Stomach (tissue), 4 donors: Measurements from ENCODE around the gene RASGRP4.

Experiments
- EP300 ChIP-seq: sonication (generic); formaldehyde crosslinking; IDR thresholded peaks from one replicate; pipeline ENCODE4 v1.6.1; 2017; ENCODE audit warnings: antibody characterized with exemption
- POLR2AphosphoS5 ChIP-seq, 3 donors: sonication (generic); formaldehyde crosslinking; IDR thresholded peaks; one replicate each; pipeline ENCODE4 v1.6.1; 2016; ENCODE audit warnings: antibody characterized with exemption in 3 of 3
- TF ChIP-seq, protein P1 (sequence below), 7 experiments: fragments of 450-650 bp in 4 of 7; fragments of 200-600 bp in 3 of 7; sonication (generic) in 3 of 7; IDR thresholded peaks; one replicate each; pipeline ENCODE4 v1.5.1; 2016 to 2019; ENCODE audit warnings: antibody characterized with exemption in 7 of 7, control low read depth in 2 of 7, mild to moderate bottlenecking in 1 of 7

DNA sequence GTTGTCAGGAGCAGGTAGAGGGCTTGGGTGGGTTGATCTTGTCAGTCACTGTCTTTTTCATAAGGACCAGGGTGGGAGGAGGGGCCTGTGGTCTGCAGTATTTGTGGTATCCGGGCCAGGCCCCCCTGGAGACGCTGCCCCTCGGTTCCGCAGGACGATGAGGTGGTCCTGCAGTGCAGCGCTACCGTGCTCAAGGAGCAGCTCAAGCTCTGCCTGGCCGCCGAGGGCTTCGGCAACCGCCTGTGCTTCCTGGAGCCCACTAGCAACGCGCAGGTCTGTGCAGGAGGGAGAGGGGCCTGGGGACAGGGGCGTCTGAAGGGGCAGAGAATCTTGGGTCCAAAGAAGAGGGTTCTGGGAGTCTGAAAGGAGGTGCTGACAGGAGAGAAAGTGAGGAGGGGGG lies 14.6 kb upstream of the RASGRP4 start:
- TF ChIP-seq, protein P1, sequence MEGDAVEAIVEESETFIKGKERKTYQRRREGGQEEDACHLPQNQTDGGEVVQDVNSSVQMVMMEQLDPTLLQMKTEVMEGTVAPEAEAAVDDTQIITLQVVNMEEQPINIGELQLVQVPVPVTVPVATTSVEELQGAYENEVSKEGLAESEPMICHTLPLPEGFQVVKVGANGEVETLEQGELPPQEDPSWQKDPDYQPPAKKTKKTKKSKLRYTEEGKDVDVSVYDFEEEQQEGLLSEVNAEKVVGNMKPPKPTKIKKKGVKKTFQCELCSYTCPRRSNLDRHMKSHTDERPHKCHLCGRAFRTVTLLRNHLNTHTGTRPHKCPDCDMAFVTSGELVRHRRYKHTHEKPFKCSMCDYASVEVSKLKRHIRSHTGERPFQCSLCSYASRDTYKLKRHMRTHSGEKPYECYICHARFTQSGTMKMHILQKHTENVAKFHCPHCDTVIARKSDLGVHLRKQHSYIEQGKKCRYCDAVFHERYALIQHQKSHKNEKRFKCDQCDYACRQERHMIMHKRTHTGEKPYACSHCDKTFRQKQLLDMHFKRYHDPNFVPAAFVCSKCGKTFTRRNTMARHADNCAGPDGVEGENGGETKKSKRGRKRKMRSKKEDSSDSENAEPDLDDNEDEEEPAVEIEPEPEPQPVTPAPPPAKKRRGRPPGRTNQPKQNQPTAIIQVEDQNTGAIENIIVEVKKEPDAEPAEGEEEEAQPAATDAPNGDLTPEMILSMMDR (IDR thresholded peaks at IDR 0.05) = no peak
- no peak for TF ChIP-seq EP300
- no peak for TF ChIP-seq POLR2AphosphoS5 (IDR thresholded peaks at IDR 0.05)
